GM12878 (cell line): ENCODE data around the gene RAB30.

Experiments
- CTCF ChIP-seq, 3 experiments: IDR thresholded peaks in 2 of 3; conservative IDR thresholded peaks in 1 of 3; 2 replicates each; pipeline ENCODE4 v1.5.1; 2011; ENCODE audit warnings: low read depth in 3 of 3, low read length in 3 of 3, mild to moderate bottlenecking in 3 of 3, control low read depth in 2 of 3, moderate library complexity in 2 of 3, inconsistent platforms in 1 of 3, mixed read lengths in 1 of 3; ENCODE audit not compliant: control insufficient read depth in 2 of 3, insufficient read depth in 1 of 3; ENCODE audit errors: extremely low read depth in 1 of 3
- EGR1 ChIP-seq, 2 experiments: IDR thresholded peaks; 1 replicate in 1 of 2; 2 replicates in 1 of 2; pipeline ENCODE4 v1.6.1; 2011 to 2012; ENCODE audit warnings: low read depth in 2 of 2, low read length in 2 of 2, borderline replicate concordance in 1 of 2, mild to moderate bottlenecking in 1 of 2, moderate library complexity in 1 of 2
- GABPA ChIP-seq: IDR thresholded peaks from 2 replicates; pipeline ENCODE4 v1.6.1; 2014; ENCODE audit warnings: antibody characterized with exemption, low read depth, mild to moderate bottlenecking, inconsistent platforms
- JUND ChIP-seq: IDR thresholded peaks from 2 replicates; pipeline ENCODE4 v1.6.1; 2012; ENCODE audit warnings: low read depth, mild to moderate bottlenecking, low read length, improper control_type of control experiment, moderate library complexity
- MYC ChIP-seq: IDR thresholded peaks from 2 replicates; pipeline ENCODE4 v1.6.1; 2011; ENCODE audit warnings: mild to moderate bottlenecking, low read length, moderate library complexity, inconsistent platforms; ENCODE audit not compliant: insufficient read depth, insufficient replicate concordance, insufficient read length, severe bottlenecking
- POLR2A ChIP-seq: IDR thresholded peaks from 2 replicates; pipeline ENCODE4 v1.6.1; 2011; ENCODE audit warnings: low read depth, mild to moderate bottlenecking, low read length
- POLR2AphosphoS2 ChIP-seq: IDR thresholded peaks from 2 replicates; pipeline ENCODE4 v1.6.1; 2011; ENCODE audit warnings: low read depth, mild to moderate bottlenecking, low read length, improper control_type of control experiment, moderate library complexity
- RELA ChIP-seq: fragments of 450-650 bp; IDR thresholded peaks from 2 replicates; pipeline ENCODE4 v1.8.0; 2014; ENCODE audit warnings: borderline replicate concordance; ENCODE audit not compliant: partially characterized antibody
- SUZ12 ChIP-seq: fragments of 200-600 bp; sonication (generic); IDR thresholded peaks from one replicate; pipeline ENCODE4 v1.6.1; 2018; ENCODE audit warnings: antibody characterized with exemption, mild to moderate bottlenecking; ENCODE audit not compliant: unreplicated experiment
- TAF1 ChIP-seq: IDR thresholded peaks from 2 replicates; pipeline ENCODE4 v1.6.1; 2011; ENCODE audit warnings: mild to moderate bottlenecking, low read depth, low read length, borderline replicate concordance
- YY1 ChIP-seq: IDR thresholded peaks from 2 replicates; pipeline ENCODE4 v1.6.1; 2011; ENCODE audit warnings: low read depth, mild to moderate bottlenecking, low read length
- ZNF24 ChIP-seq: fragments of 450-650 bp; IDR thresholded peaks from 2 replicates; pipeline ENCODE4 v1.6.1; 2017; ENCODE audit warnings: antibody characterized with exemption, mild to moderate bottlenecking
- TF ChIP-seq, protein P1 (sequence below): IDR thresholded peaks from 2 replicates; pipeline ENCODE4 v1.6.1; 2012; ENCODE audit warnings: low read length, inconsistent platforms
- TF ChIP-seq, protein P2 (sequence below): IDR thresholded peaks from 2 replicates; pipeline ENCODE4 v1.6.1; 2012; ENCODE audit warnings: low read depth, low read length, improper control_type of control experiment

DNA sequence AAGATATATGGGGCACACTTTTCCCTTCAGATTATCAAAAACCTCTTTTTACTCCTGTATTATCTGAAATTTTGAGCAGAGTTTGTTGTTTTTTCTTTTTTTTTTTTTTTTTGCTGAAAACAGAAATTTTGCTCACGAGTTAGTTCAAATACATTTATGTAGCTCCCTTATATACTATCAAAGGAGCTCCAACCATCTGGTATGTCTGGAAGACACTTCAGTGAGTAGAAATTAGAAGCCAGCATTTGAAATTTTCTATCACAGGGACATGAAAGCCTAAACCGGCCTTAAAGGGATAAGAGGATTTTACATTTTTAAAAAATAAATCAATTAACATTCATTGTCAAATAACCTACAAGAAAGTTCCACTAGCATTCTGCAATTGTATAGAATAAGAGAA, 96.8 kb downstream of the RAB30 start:
- TF ChIP-seq JUND (no peak), POLR2AphosphoS2 (no peak), EGR1 (IDR thresholded peaks at IDR 0.05; ENCODE audit: borderline replicate concordance in 1 of 2, low read depth in 2 of 2, low read length in 2 of 2) (no peak), CTCF (IDR thresholded peaks at IDR 0.05 in 2 of 3, conservative IDR thresholded peaks at IDR 0.05 in 1 of 3; ENCODE audit: control insufficient read depth in 2 of 3, extremely low read depth in 1 of 3, insufficient read depth in 1 of 3, low read depth in 3 of 3, low read length in 3 of 3) (no peak), TAF1 (no peak), RELA (no peak), GABPA (no peak), ZNF24 (no peak), YY1 (no peak), POLR2A (no peak), MYC (no peak), SUZ12 (no peak)
- TF ChIP-seq, protein P1, sequence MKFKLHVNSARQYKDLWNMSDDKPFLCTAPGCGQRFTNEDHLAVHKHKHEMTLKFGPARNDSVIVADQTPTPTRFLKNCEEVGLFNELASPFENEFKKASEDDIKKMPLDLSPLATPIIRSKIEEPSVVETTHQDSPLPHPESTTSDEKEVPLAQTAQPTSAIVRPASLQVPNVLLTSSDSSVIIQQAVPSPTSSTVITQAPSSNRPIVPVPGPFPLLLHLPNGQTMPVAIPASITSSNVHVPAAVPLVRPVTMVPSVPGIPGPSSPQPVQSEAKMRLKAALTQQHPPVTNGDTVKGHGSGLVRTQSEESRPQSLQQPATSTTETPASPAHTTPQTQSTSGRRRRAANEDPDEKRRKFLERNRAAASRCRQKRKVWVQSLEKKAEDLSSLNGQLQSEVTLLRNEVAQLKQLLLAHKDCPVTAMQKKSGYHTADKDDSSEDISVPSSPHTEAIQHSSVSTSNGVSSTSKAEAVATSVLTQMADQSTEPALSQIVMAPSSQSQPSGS, result no peak
- TF ChIP-seq, protein P2, sequence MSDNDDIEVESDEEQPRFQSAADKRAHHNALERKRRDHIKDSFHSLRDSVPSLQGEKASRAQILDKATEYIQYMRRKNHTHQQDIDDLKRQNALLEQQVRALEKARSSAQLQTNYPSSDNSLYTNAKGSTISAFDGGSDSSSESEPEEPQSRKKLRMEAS, result no peak
